WTC11 (cell line): ENCODE measurements around the gene CCR9. TPM values are rescaled to one million over a fixed set of nuclear protein-coding genes. Genes with fewer than 3 reads are reported as not detected.

Experiments
- ATAC-seq: fragments of 200-7000 bp; cut with Tn5 transposase; 2 replicates; pipeline ENCODE4 v1.10.0; 2021; ENCODE audit warnings: mild to moderate bottlenecking, moderate library complexity
- CTCF ChIA-PET: fragments of 300-600 bp; sonication (Branson Sonifier 250); formaldehyde crosslinking; loops from one replicate; lab custom pipeline; 2021; ENCODE audit warnings: antibody characterized with exemption; lab: Charles Lee
- POLR2A ChIA-PET: fragments of 350-600 bp; sonication (Branson Sonifier 250); formaldehyde crosslinking; loops from one replicate; lab custom pipeline; 2021; ENCODE audit warnings: antibody characterized with exemption; lab: Charles Lee
- DNase-seq: peaks from one replicate; pipeline ENCODE4 v3.0.0; 2021; ENCODE audit warnings: low spot score
- H3K27ac Mint-ChIP-seq: 2 replicates; pipeline ENCODE4 v1.8.0; 2021; ENCODE audit warnings: mixed read lengths
- H3K27me3 Mint-ChIP-seq: 2 replicates; pipeline ENCODE4 v1.8.0; 2021; ENCODE audit warnings: low read depth, mild to moderate bottlenecking, moderate library complexity, mixed read lengths
- H3K36me3 Mint-ChIP-seq: 2 replicates; pipeline ENCODE4 v1.8.0; 2021; ENCODE audit warnings: mixed read lengths
- H3K4me1 Mint-ChIP-seq: 2 replicates; pipeline ENCODE4 v1.8.0; 2022; ENCODE audit warnings: mixed read lengths
- H3K4me3 Mint-ChIP-seq: 2 replicates; pipeline ENCODE4 v1.8.0; 2021; ENCODE audit warnings: mild to moderate bottlenecking, moderate library complexity, mixed read lengths
- H3K9me3 Mint-ChIP-seq: 2 replicates; pipeline ENCODE4 v1.8.0; 2021; ENCODE audit warnings: mixed read lengths
- ATF1 ChIP-seq: sonication (generic); formaldehyde crosslinking; IDR thresholded peaks from 2 replicates; pipeline ENCODE4 v1.8.1; 2023; ENCODE audit warnings: mild to moderate bottlenecking, moderate library complexity, missing genetic modification reagents
- ATF3 ChIP-seq: sonication (generic); formaldehyde crosslinking; conservative IDR thresholded peaks from 2 replicates; pipeline ENCODE4 v1.8.1; 2022; ENCODE audit warnings: mild to moderate bottlenecking, missing genetic modification reagents
- CREB1 ChIP-seq: sonication (generic); formaldehyde crosslinking; IDR thresholded peaks from 2 replicates; pipeline ENCODE4 v1.8.0; 2023; ENCODE audit warnings: mild to moderate bottlenecking, missing genetic modification reagents
- CREM ChIP-seq: sonication (generic); formaldehyde crosslinking; IDR thresholded peaks from 2 replicates; pipeline ENCODE4 v1.8.1; 2022; ENCODE audit warnings: mild to moderate bottlenecking, missing genetic modification reagents, moderate library complexity
- FOXJ3 ChIP-seq: sonication (generic); formaldehyde crosslinking; IDR thresholded peaks from 2 replicates; pipeline ENCODE4 v1.9.0; 2021; ENCODE audit warnings: missing genetic modification reagents, mild to moderate bottlenecking, borderline replicate concordance
- HMGA2 ChIP-seq: fragments of 250-450 bp; sonication (Bioruptor Pico); IDR thresholded peaks from 2 replicates; pipeline ENCODE4 v1.4.0; 2021; ENCODE audit warnings: mild to moderate bottlenecking, moderate library complexity
- JAZF1 ChIP-seq: fragments of 250-450 bp; sonication (Bioruptor Pico); IDR thresholded peaks from 2 replicates; pipeline ENCODE4 v1.9.0; 2021; ENCODE audit warnings: moderate library complexity, mild to moderate bottlenecking, inconsistent platforms
- MYBL2 ChIP-seq: sonication (generic); formaldehyde crosslinking; IDR thresholded peaks from 2 replicates; pipeline ENCODE4 v1.8.1; 2023; ENCODE audit warnings: mild to moderate bottlenecking, moderate library complexity, missing genetic modification reagents
- NFATC4 ChIP-seq: fragments of 250-450 bp; sonication (Bioruptor Pico); IDR thresholded peaks from 2 replicates; pipeline ENCODE4 v1.9.0; 2021; ENCODE audit warnings: mild to moderate bottlenecking
- NFYB ChIP-seq: sonication (generic); formaldehyde crosslinking; conservative IDR thresholded peaks from 2 replicates; pipeline ENCODE4 v1.8.0; 2022; ENCODE audit warnings: low read depth, missing genetic modification reagents
- NR1H2 ChIP-seq: sonication (generic); formaldehyde crosslinking; IDR thresholded peaks from 2 replicates; pipeline ENCODE4 v1.9.0; 2021; ENCODE audit warnings: mild to moderate bottlenecking, moderate library complexity, missing genetic modification reagents
- NR2C2 ChIP-seq: sonication (generic); formaldehyde crosslinking; IDR thresholded peaks from 2 replicates; pipeline ENCODE4 v1.8.0; 2022; ENCODE audit warnings: mild to moderate bottlenecking, missing genetic modification reagents
- NR3C1 ChIP-seq: sonication (generic); formaldehyde crosslinking; conservative IDR thresholded peaks from 2 replicates; pipeline ENCODE4 v1.8.1; 2023; ENCODE audit warnings: low read depth, mild to moderate bottlenecking, missing genetic modification reagents
- SMAD4 ChIP-seq: sonication (generic); formaldehyde crosslinking; IDR thresholded peaks from 2 replicates; pipeline ENCODE4 v1.8.0; 2022; ENCODE audit warnings: mild to moderate bottlenecking, missing genetic modification reagents
- TEAD1 ChIP-seq: sonication (generic); formaldehyde crosslinking; IDR thresholded peaks from 2 replicates; pipeline ENCODE4 v1.8.0; 2022; ENCODE audit warnings: mild to moderate bottlenecking, missing genetic modification reagents
- ZBTB21 ChIP-seq: sonication (generic); formaldehyde crosslinking; IDR thresholded peaks from 2 replicates; pipeline ENCODE4 v1.8.1; 2023; ENCODE audit warnings: mild to moderate bottlenecking, missing genetic modification reagents, borderline replicate concordance
- ZNF138 ChIP-seq: sonication (generic); formaldehyde crosslinking; conservative IDR thresholded peaks from 2 replicates; pipeline ENCODE4 v1.8.1; 2022; ENCODE audit warnings: mild to moderate bottlenecking, moderate library complexity, missing genetic modification reagents
- ZNF219 ChIP-seq: sonication (generic); formaldehyde crosslinking; IDR thresholded peaks from 2 replicates; pipeline ENCODE4 v1.8.0; 2023; ENCODE audit warnings: missing genetic modification reagents, mild to moderate bottlenecking, borderline replicate concordance
- ZNF423 ChIP-seq: fragments of 250-450 bp; sonication (Bioruptor Pico); IDR thresholded peaks from 2 replicates; pipeline ENCODE4 v2.1.2; 2022; ENCODE audit warnings: mild to moderate bottlenecking, moderate library complexity
- total RNA-seq: library from RNA; stranded (reverse); gene quantifications from 3 replicates; pipeline ENCODE4 v1.2.3, GENCODE V29; 2021
- TF ChIP-seq, protein P1 (sequence below): sonication (generic); formaldehyde crosslinking; IDR thresholded peaks from 2 replicates; pipeline ENCODE4 v1.8.0; 2022; ENCODE audit warnings: mild to moderate bottlenecking, missing genetic modification reagents
- TF ChIP-seq, protein P2 (sequence below): fragments of 250-450 bp; sonication (Bioruptor Pico); IDR thresholded peaks from 2 replicates; pipeline ENCODE4 v1.9.0; 2021; ENCODE audit warnings: mild to moderate bottlenecking
- TF ChIP-seq, protein P3 (sequence below): sonication (generic); formaldehyde crosslinking; IDR thresholded peaks from 2 replicates; pipeline ENCODE4 v1.8.1; 2022; ENCODE audit warnings: low read depth, mild to moderate bottlenecking, moderate library complexity, missing genetic modification reagents, borderline replicate concordance

The CCR9 gene
- total RNA-seq, 1 experiment from 2014 or later, result not detected

DNA sequence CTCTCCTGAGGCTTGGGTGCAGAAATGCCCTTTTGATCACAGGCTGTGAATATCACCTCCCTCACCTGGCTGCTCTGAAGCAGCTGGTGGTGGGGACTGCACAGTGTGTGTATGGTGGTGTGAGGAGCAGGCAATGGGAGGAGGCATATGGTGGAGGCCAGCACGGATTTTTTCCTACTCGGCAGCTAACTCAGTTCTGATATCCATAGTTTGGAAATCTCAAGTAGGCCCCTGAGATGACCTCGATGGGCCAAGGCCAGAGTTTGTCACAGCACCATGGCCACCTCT, 35.6 kb downstream of the CCR9 start:
- no peak overlapping the region for H3K27ac Mint-ChIP-seq
- TF ChIP-seq ZNF423 (CRISPR knock-in tag) (no peak), HMGA2 (CRISPR knock-in tag) (no peak), ZNF138 (CRISPR knock-in tag) (no peak), CREM (no peak), TEAD1 (CRISPR knock-in tag) (no peak), NFATC4 (CRISPR knock-in tag) (no peak), CREB1 (no peak), NR2C2 (no peak), ATF1 (CRISPR knock-in tag) (no peak), FOXJ3 (CRISPR knock-in tag) (no peak), NR1H2 (no peak), JAZF1 (CRISPR knock-in tag) (no peak), ZBTB21 (CRISPR knock-in tag) (no peak), ZNF219 (CRISPR knock-in tag) (no peak)
- TF ChIP-seq, protein P1, sequence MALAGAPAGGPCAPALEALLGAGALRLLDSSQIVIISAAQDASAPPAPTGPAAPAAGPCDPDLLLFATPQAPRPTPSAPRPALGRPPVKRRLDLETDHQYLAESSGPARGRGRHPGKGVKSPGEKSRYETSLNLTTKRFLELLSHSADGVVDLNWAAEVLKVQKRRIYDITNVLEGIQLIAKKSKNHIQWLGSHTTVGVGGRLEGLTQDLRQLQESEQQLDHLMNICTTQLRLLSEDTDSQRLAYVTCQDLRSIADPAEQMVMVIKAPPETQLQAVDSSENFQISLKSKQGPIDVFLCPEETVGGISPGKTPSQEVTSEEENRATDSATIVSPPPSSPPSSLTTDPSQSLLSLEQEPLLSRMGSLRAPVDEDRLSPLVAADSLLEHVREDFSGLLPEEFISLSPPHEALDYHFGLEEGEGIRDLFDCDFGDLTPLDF (CRISPR knock-in tag), result no peak
- TF ChIP-seq, protein P2, sequence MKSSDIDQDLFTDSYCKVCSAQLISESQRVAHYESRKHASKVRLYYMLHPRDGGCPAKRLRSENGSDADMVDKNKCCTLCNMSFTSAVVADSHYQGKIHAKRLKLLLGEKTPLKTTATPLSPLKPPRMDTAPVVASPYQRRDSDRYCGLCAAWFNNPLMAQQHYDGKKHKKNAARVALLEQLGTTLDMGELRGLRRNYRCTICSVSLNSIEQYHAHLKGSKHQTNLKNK (CRISPR knock-in tag), result no peak
- TF ChIP-seq, all 79 proteins: peak for 0
- Mint-ChIP-seq H3K4me3 (no peak overlapping the region), H3K4me1 (no peaks in the 10 kb centered on the region), H3K36me3 (peaks cover 28% of the 10 kb centered on the region), H3K27me3 (no peaks in the 10 kb centered on the region), H3K9me3 (no peaks in the 10 kb centered on the region)
- POLR2A ChIA-PET, result no interaction called here
- DNase-seq (no peak), ATAC-seq (no peak)
- CTCF ChIA-PET, result no interaction called here

DNA sequence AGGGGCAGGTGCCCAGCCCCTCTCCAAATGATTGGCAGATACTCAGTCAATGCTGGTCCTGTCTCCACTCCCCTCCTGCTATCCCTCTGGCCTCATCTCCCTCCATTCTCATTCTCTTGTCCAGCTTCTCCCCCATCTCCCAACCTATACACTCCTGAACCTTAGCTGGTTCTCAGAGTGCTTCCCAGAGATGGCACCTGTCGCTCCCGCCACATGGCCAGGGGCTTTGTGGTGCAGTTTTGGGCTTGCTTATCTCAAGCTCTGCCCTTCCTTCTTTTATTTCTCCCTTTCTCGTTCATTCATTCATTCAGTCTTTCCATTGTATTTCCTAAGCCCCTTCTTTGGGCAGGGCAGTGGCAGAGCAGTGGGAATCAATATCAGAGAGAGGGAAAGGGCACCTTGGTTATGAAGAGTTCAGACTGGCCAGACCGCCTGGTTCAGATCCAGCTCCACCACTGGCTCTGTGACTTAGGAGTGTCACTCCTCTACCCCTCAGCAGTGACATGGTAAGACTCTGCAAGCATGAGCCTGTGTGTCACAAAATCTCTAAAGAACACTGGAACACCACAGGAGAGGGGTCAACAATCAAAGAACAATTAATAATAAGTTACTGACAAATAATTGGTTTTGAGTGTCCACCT, 36.7 kb downstream of the CCR9 start:
- CTCF ChIA-PET, result interaction anchor here (0.6 to 1.7 kb wide), 2 partner anchors 16 to 263 kb away, joined by 4 read pairs; no protein-coding TSS in a partner anchor
- H3K27ac Mint-ChIP-seq, result no peak overlapping the region
- no peak for ATAC-seq
- no peaks in the 10 kb centered on the region for H3K4me1 Mint-ChIP-seq
- H3K9me3 Mint-ChIP-seq, result no peaks in the 10 kb centered on the region
- DNase-seq, result no peak
- peaks cover 38% of the 10 kb centered on the region for H3K36me3 Mint-ChIP-seq
- H3K4me3 Mint-ChIP-seq, result no peak overlapping the region
- no peaks in the 10 kb centered on the region for H3K27me3 Mint-ChIP-seq
- POLR2A ChIA-PET, result no interaction called here
- no peak for TF ChIP-seq NR3C1 (CRISPR knock-in tag)
- no peak for TF ChIP-seq NR2C2
- TF ChIP-seq, protein P3, sequence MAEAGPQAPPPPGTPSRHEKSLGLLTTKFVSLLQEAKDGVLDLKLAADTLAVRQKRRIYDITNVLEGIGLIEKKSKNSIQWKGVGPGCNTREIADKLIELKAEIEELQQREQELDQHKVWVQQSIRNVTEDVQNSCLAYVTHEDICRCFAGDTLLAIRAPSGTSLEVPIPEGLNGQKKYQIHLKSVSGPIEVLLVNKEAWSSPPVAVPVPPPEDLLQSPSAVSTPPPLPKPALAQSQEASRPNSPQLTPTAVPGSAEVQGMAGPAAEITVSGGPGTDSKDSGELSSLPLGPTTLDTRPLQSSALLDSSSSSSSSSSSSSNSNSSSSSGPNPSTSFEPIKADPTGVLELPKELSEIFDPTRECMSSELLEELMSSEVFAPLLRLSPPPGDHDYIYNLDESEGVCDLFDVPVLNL (CRISPR knock-in tag), result no peak
- no peak for TF ChIP-seq SMAD4

DNA sequence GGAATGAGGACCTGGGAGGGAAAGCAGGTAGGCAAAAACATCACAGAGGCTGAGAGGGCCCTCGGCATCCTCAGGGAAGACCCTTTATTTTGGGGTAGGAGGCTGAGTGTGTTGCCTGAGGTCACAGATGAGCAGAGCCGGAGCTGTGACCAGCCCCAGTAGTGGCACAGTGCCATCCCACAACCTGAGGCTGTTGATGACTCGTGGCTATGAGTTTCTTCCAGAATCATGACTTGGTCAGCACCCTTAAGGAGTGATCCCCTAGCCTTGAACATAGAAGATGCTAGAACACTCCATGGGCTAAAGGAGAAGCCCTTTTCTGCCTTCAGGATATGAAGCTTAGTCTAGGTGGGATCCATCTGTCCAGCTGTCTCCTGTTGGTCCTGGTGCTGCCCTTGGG, 37.4 kb downstream of the CCR9 start:
- no peak for TF ChIP-seq NFYB
- TF ChIP-seq ATF3 (CRISPR knock-in tag), result no peak
- no peak for TF ChIP-seq MYBL2 (CRISPR knock-in tag)

More for the DNA sequence above, 37.4 kb downstream of the CCR9 start:
- ATAC-seq (no peak), DNase-seq (no peak)
- Mint-ChIP-seq H3K4me1 (no peaks in the 10 kb centered on the region), H3K4me3 (no peak overlapping the region), H3K27ac (no peak overlapping the region), H3K27me3 (no peaks in the 10 kb centered on the region), H3K9me3 (no peaks in the 10 kb centered on the region), H3K36me3 (peaks cover 44% of the 10 kb centered on the region)
- ChIA-PET CTCF (interaction anchor here (1.7 kb wide), 1 partner anchor 15 kb away, joined by 4 read pairs; no protein-coding TSS in a partner anchor), POLR2A (no interaction called here)
